OCI-LY1 (cell line): ENCODE results near the gene SDE2.
"Not testable (repeated sequence)": the region's sequence is repeated elsewhere in the genome, so short reads cannot be mapped to it uniquely, and the experiment has no call there.

Source experiments
- H2AFZ ChIP-seq: fragments of 200-600 bp; sonication (generic), shearing (Covaris generic); 2 replicates; pipeline ENCODE4 v1.6.0; 2014; ENCODE audit warnings: antibody characterized with exemption, mild to moderate bottlenecking, low read length
- H3F3A ChIP-seq: fragments of 200-600 bp; sonication (generic), shearing (Covaris generic); 2 replicates; pipeline ENCODE4 v1.6.0; 2014; ENCODE audit warnings: mild to moderate bottlenecking, antibody characterized with exemption, low read length, moderate library complexity; ENCODE audit not compliant: insufficient read depth
- H3K27ac ChIP-seq: fragments of 200-600 bp; sonication (generic); 2 replicates; pipeline ENCODE4 v1.5.1; 2014; ENCODE audit warnings: low read length, mixed run types, mild to moderate bottlenecking, low read depth; ENCODE audit not compliant: poor library complexity, severe bottlenecking
- H3K27me3 ChIP-seq: fragments of 200-600 bp; sonication (generic); 2 replicates; pipeline ENCODE4 v1.6.0; 2014; ENCODE audit warnings: antibody characterized with exemption, mild to moderate bottlenecking, low read length, moderate library complexity; ENCODE audit not compliant: insufficient read depth
- H3K36me3 ChIP-seq: fragments of 200-600 bp; sonication (generic); 2 replicates; pipeline ENCODE4 v1.6.1; 2014; ENCODE audit warnings: mild to moderate bottlenecking, antibody characterized with exemption, low read length, moderate library complexity, mixed read lengths; ENCODE audit not compliant: insufficient read depth
- H3K4me1 ChIP-seq: fragments of 200-600 bp; sonication (generic); 2 replicates; pipeline ENCODE4 v1.5.1; 2014; ENCODE audit warnings: mild to moderate bottlenecking, low read length, moderate library complexity; ENCODE audit not compliant: insufficient read depth, severe bottlenecking
- H3K4me2 ChIP-seq: fragments of 200-600 bp; sonication (generic), shearing (Covaris generic); 2 replicates; pipeline ENCODE4 v1.6.1; 2014; ENCODE audit warnings: low read length
- H3K4me3 ChIP-seq: fragments of 200-600 bp; sonication (generic); 2 replicates; pipeline ENCODE4 v1.5.1; 2014; ENCODE audit warnings: low read length, low read depth, mild to moderate bottlenecking, mixed read lengths; ENCODE audit not compliant: poor library complexity, severe bottlenecking
- H3K79me2 ChIP-seq: fragments of 200-600 bp; shearing (Covaris generic); 2 replicates; pipeline ENCODE4 v1.6.1; 2016; ENCODE audit warnings: mixed run types, low read length, mixed read lengths; ENCODE audit not compliant: insufficient read depth
- H3K9ac ChIP-seq: fragments of 200-600 bp; sonication (generic), shearing (Covaris generic); 2 replicates; pipeline ENCODE4 v1.6.1; 2014; ENCODE audit warnings: mild to moderate bottlenecking, low read length, mixed read lengths
- H3K9me2 ChIP-seq: fragments of 200-600 bp; sonication (generic), shearing (Covaris generic); 2 replicates; pipeline ENCODE4 v1.6.1; 2014; ENCODE audit warnings: low read depth, mild to moderate bottlenecking, low read length, mixed read lengths
- H3K9me3 ChIP-seq: fragments of 200-600 bp; shearing (Covaris generic); 2 replicates; pipeline ENCODE4 v1.6.1; 2014; ENCODE audit warnings: low read length, mixed read lengths
- H4K20me1 ChIP-seq: fragments of 200-600 bp; sonication (generic), shearing (Covaris generic); 2 replicates; pipeline ENCODE4 v1.6.0; 2016; ENCODE audit warnings: mild to moderate bottlenecking, low read length; ENCODE audit not compliant: insufficient read depth
- CTCF ChIP-seq: fragments of 200-600 bp; sonication (generic), shearing (Covaris generic); IDR thresholded peaks from 2 replicates; pipeline ENCODE4 v1.5.1; 2017; ENCODE audit warnings: mild to moderate bottlenecking, antibody characterized with exemption, low read length, moderate library complexity, mixed read lengths
- EZH2 ChIP-seq: fragments of 200-600 bp; sonication (generic), shearing (Covaris generic); IDR thresholded peaks from 2 replicates; pipeline ENCODE4 v1.8.0; 2017; ENCODE audit warnings: borderline replicate concordance, mixed run types, mild to moderate bottlenecking, antibody characterized with exemption, low read length, moderate library complexity, mixed read lengths

Gene SDE2

GRCh38 chr1:226019572-226019971 is 20.4 kb upstream of the SDE2 start:
- Histone ChIP-seq H3K9ac (no peak overlapping the region), H3K4me2 (no peak overlapping the region), H3K36me3 (no peaks in the 10 kb centered on the region), H3F3A (no peaks in the 10 kb centered on the region), H2AFZ (no peak overlapping the region), H3K9me2 (no peaks in the 10 kb centered on the region), H3K4me1 (no peaks in the 10 kb centered on the region), H3K27ac (no peak overlapping the region), H3K4me3 (no peak overlapping the region), H4K20me1 (no peaks in the 10 kb centered on the region), H3K27me3 (no peaks in the 10 kb centered on the region; the same call in 1 of the 2 replicates), H3K79me2 (no peaks in the 10 kb centered on the region), H3K9me3 (no peaks in the 10 kb centered on the region)
- TF ChIP-seq EZH2, result no peak
- no peak for TF ChIP-seq CTCF

GRCh38 chr1:226017070-226017469 is 17.9 kb upstream of the SDE2 start:
- Histone ChIP-seq H3K4me3 (no peak overlapping the region), H3K27ac (no peak overlapping the region), H3F3A (no peaks in the 10 kb centered on the region), H3K9me2 (no peaks in the 10 kb centered on the region), H3K79me2 (no peaks in the 10 kb centered on the region), H3K4me1 (no peaks in the 10 kb centered on the region), H4K20me1 (no peaks in the 10 kb centered on the region), H3K27me3 (no peaks in the 10 kb centered on the region; the same call in 1 of the 2 replicates), H3K9ac (no peak overlapping the region), H3K4me2 (no peak overlapping the region), H3K36me3 (no peaks in the 10 kb centered on the region), H3K9me3 (no peaks in the 10 kb centered on the region), H2AFZ (no peak overlapping the region)
- TF ChIP-seq EZH2, result no peak
- TF ChIP-seq CTCF, result no peak

GRCh38 chr1:226009650-226010044 is 10.5 kb upstream of the SDE2 start:
- no peak overlapping the region for H3K27ac ChIP-seq
- no peaks in the 10 kb centered on the region for H3K9me2 ChIP-seq
- no peak overlapping the region for H3K4me3 ChIP-seq
- H3K79me2 ChIP-seq, result no peaks in the 10 kb centered on the region
- no peak overlapping the region for H2AFZ ChIP-seq
- no peaks in the 10 kb centered on the region for H4K20me1 ChIP-seq
- no peak overlapping the region for H3K9ac ChIP-seq
- H3K9me3 ChIP-seq, result no peaks in the 10 kb centered on the region
- no peaks in the 10 kb centered on the region for H3K4me1 ChIP-seq
- H3K27me3 ChIP-seq, result no peaks in the 10 kb centered on the region
- no peaks in the 10 kb centered on the region for H3F3A ChIP-seq
- TF ChIP-seq CTCF (no peak), EZH2 (no peak)
- H3K4me2 ChIP-seq, result no peak overlapping the region
- no peaks in the 10 kb centered on the region for H3K36me3 ChIP-seq

- not testable (repeated sequence) for H3K4me3 ChIP-seq, H3K27me3 ChIP-seq, H3K36me3 ChIP-seq, H2AFZ ChIP-seq, H3F3A ChIP-seq, H3K9ac ChIP-seq, H3K9me3 ChIP-seq, H4K20me1 ChIP-seq, H3K4me1 ChIP-seq, H3K4me2 ChIP-seq, H3K27ac ChIP-seq, H3K79me2 ChIP-seq, H3K9me2 ChIP-seq
These were observed 8.2 kb upstream of the SDE2 start for GRCh38 chr1:226007126-226007892.
